DMS53 (cell line): Measurements from ENCODE around the gene MXI1.

Experiments used
- DNase-seq: peaks from one replicate; lab custom pipeline; 2025; lab: John Stamatoyannopoulos, UW

Gene MXI1

DNA sequence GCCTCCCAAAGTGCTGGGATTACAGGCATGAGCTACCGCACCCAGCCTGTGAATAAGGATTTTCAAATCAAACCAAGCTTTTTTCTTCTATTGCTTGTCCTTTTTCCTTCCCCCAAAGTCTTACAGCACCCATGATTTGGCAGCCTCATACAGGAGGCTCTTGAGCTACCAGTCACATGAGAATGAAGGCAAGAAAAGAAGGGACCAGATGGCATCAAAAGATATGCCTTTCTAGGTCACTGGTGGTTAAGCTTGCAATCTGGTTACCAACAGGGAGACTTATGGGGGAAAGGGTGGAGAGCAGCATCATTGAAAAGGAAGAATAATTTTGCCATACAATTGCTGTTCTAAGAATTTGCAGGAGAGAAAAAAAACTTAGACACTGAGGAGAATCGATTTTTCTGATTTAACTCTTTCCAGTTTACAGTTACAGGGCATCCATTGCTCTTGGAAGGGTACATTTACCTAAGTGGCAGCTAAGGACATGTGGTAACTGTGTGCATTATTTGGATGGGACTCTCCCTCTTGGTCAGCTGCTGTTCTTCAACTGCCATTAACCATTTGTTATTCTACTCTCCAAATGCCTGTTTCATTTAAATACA lies 67.8 kb downstream of the MXI1 start:
- DNase-seq = no peak

GRCh38 chr10:110276603-110277002 lies 69.2 kb downstream of the MXI1 start:
- DNase-seq = no peak

GRCh38 chr10:110277591-110277990 lies 70.2 kb downstream of the MXI1 start:
- DNase-seq = no peak

DNA sequence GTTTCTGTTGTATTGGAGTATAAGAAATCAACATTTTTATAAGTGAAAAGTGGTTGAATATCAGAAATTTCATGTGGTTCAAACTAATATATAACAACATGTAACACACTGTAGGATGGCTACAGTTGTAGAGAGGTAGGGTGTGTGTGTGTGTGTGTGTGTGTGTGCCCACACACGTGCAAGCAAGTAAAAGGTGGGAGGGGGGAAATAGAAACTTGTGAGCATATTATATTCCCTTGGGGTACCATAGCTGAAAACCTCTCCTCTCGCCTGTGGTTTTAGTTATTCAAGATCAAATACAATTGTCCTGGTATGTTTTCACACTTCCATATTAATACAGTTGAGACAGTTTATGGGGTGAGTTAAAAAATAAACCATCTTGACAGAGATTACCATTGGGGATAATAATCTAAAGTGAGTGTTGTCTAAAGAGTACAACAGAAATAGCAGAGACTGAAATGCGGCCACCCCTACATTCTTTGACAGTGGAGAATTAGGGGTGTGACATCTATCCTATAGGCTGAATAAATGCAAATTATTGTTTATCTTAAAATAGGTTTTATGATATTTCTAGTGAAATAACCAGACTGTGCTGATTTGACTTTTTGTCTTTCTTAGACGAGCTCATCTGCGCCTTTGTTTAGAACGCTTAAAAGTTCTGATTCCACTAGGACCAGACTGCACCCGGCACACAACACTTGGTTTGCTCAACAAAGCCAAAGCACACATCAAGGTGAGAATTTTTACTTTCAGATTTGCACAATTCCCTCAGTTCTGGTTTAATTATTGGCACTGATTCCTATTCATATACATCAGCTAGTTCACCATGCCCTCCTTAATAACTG lies 71.4 kb downstream of the MXI1 start:
- DNase-seq = peak; percentile 63

DNA sequence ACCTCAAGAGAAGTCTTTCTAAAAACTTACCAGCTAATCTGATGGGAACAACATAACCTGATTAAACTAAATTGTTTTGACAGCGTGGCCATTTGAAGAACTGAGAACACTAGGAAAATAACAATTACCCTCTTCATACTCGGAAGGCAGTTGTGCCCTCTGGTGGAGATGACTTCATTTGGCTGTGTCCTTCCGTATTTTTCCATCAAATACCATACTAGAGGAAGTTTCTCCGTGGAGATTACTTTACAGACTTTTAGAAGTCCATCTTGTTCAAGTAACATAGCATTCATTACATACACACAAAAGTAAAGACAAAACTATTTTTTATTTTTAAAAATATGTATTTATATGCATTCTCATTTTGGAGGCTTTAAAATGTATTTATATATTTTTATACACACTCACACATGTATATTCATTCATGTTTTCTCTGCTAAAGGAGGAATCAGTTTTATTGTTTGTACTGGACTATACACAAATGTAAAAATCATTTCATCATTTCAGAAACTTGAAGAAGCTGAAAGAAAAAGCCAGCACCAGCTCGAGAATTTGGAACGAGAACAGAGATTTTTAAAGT lies 72.1 kb downstream of the MXI1 start:
- peak; percentile 82 for DNase-seq

GRCh38 chr10:110284262-110284661 lies 76.9 kb downstream of the MXI1 start:
- DNase-seq = no peak

DNA sequence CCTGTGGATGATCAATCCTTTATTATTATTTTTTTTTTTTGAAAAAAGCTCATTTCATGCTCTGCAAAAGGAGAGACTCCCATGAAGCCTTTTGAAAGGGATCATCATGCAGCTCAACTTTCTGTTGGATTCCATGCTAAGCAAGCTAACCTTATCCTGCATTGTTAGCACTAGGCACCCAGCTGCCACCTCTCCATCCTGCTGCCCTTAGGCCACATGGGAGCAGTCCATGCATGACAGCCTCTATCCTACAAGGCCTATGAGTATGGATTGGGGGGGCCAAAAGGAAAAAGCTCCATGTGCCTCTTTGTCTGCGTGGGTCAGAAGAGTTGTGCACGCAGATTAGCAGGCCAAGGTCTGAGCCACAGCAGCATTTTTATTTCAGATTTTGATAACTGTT lies 78.1 kb downstream of the MXI1 start:
- DNase-seq = peak; percentile 14

DNA sequence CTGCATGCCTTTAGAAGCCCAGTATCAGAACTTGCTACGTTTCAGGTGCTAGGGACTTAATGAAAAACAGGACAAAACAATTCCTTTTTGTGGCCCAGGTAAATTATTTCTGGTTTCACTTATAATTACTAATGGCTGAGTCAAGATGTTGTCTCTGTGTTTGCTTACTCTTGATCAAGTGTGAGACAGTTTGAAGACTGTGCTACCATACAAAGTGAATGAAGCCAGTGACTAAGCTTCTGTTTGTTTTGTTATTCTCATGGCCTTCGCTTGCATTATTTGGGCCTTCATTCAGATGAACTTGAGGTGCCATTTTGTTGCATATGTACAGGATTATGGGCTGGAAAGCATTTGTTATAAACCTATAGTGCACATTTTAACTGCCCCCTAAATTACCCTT lies 79.4 kb downstream of the MXI1 start:
- peak; percentile 61 for DNase-seq

- DNase-seq = no peak
These were observed 89.6 kb downstream of the MXI1 start for GRCh38 chr10:110296966-110297365.

- DNase-seq = no peak
These were observed 93.1 kb downstream of the MXI1 start for GRCh38 chr10:110300486-110300986.

DNA sequence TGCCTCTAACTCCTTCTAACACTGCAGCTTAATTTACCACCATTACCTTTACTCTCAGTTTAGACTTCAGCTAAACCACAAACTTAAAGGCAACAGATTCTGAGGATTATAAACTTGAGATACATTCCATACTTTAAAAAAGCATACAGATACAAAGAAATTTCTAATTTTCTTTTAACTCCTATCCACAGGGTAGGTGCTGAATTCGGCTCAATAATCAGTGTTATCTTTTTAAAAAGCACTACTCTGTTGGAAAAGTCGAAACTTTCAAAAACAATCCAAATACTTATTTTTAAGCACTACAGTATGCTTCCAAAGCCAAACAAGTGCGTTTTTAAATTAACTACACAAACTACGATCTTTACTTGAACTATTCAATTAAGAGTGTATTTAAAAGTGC lies 96.3 kb downstream of the MXI1 start:
- no peak for DNase-seq

GRCh38 chr10:110304394-110304779 lies 97.0 kb downstream of the MXI1 start:
- peak; percentile 73 for DNase-seq

- DNase-seq = peak; percentile 100
These were observed 97.5 kb downstream of the MXI1 start, which contains the start of gene SMNDC1 for GRCh38 chr10:110304780-110305421. TSS of gene SMNDC1 (minus strand) at chr10:110304920. CDS start at chr10:110303587, 1,333 bp downstream.

GRCh38 chr10:110305767-110306451 lies 98.5 kb downstream of the MXI1 start:
- peak; percentile 91 for DNase-seq

- DNase-seq = no peak
These were observed 99.0 kb downstream of the MXI1 start for GRCh38 chr10:110306452-110306768.

DNA sequence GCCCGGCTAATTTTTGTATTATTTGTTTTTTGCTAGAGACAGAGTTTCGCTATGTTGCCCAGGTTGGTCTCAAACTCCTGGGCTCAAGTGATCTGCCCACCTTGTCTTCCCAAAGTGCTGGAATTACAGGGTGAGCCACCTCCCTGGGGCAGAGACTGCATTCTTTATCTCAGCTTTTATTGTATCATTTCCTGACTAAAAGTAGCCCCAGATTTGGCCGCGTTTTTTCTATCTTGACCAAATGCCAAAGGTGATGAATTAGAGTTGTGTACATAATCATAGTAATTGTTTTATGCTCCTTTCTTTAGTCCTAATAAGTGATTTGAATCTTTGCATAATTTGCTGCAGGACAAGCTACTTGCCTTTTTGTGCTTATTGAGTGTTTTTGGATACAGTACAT lies 100.4 kb downstream of the MXI1 start:
- no peak for DNase-seq

GRCh38 chr10:110310741-110311140 lies 103.3 kb downstream of the MXI1 start:
- DNase-seq = no peak

DNA sequence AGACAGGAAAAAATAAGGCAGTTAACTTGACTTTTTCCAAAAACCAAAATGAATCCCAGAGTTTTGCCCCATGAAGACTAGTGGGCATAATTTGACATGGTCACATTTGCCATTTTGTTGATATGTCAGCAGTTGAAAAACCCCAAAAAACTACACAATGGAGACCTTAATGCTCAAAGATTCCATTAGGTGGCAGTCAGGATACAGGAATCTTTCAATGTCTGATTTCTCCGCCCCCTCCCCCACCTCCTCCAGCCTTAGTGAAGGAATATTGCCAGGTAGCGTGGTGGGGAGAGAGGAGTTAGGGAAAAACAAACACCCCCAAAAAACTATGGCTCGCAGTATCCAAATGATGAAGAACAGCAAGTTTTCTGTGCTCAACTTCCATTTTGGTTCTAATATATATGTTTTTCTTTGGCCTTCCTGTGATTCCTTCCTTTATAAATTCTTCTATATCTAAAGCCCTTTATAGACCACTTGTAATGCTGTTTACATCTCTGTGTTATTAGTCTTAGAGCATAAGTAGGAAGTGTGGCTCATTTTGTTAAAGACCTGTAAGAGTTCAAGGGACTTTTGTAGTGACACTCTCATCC lies 104.0 kb downstream of the MXI1 start:
- peak; percentile 85 for DNase-seq

DNA sequence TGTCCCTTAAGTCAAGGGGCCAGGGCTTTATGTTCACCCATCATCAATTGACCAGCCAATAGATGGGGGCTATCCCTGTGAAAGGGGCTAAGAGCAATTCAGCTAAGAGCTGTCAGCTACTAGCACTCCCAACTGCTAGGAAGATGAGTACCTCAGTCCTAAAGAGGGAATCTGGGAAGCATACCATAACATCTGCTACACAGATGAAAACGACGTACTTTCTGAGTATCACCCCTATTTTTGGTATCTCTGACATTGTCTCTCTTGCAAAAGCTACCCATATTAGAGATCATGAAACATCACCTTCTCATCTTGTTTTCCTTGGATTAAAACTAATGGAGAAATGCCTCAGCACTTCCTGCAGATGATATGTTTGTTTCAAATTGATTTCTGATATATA lies 104.8 kb downstream of the MXI1 start:
- no peak for DNase-seq

DNA sequence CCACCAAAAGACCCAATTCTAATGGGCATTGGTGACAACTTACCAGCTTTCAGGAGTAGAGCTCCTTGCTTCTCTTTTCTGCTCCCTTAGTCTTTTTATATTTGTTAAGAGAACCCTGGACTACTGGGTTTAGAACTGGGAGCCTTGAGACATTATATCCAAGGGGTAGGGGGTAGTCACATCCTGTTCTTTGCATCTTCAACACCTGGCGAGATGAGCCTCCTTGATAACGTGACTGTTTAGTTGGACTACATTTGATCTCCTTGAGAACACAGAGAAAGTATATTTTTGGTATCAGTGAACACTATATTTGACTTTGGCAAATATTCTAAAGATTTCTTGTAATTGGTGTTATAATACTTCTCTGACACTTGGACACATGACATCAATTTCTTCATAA lies 106.3 kb downstream of the MXI1 start:
- DNase-seq = no peak
